ENCODE data around the gene ABCC10. TPM values are rescaled to one million over a fixed set of nuclear protein-coding genes. Genes with fewer than 3 reads are reported as not detected.

ABCC10 gene
- total RNA-seq, 1 experiment from 2014 or later = 28.4 TPM

DNA sequence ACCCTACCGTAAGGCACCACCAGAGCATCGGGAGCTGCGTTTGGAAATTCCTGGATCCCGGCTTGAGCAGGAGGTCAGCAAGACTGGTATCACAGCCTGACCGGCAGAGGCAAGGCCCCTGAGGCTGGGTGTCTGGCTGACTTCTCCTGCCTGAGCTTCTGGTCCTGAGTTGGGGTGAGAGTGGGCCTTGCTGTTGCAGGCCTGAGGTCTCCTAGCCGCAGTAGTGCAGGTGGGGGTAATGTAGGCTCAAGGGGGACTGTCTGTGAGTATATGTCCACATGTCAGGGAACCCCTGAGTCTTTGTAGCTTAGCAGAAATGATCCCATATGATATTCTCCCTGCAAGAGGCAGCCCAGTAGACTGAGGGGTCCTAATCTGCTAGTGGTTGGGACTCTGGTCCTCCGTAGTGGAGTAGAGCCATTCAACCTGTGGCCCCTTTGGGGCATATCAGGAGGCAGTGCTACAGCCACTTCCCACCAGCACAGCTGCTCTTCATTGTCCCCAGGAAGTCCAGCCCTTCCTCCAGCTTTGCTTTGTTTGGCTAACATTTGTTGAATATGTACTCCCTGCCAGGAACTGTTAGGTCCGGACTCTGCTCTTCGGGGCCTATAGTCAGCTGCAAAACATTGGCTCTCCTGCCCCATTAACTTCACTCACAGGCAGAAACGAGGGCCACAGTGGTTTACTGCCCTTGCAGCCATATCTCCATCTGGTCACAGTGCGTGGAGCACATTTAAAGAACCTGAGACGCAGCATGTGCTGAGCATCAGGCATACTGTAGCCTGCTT is 71.9 kb downstream of the ABCC10 start:
- peaks cover 4% of the 10 kb centered on the region; the same call in 1 of the 2 replicates for H3K79me2 ChIP-seq (ENCODE audit: low read depth)
- peaks cover 27% of the 10 kb centered on the region; the same call in 1 of the 2 replicates for H3F3A ChIP-seq (ENCODE audit: insufficient read depth, low read depth)
- intact Hi-C loops (cut with micrococcal nuclease; ENCODE audit: unreplicated experiment) = loop anchor here (5.0 to 10.0 kb wide), 3 partner anchors 64 to 324 kb away; partner anchors contain the start of genes CRIP3 and SRF
- 0 out of 2 replicates have a peak, but pooled peaks cover 5% of the 10 kb centered on the region for H4K20me1 ChIP-seq (ENCODE audit: insufficient read depth)
- ChIA-PET POLR2A (ENCODE audit: unreplicated experiment) (no interaction called here), CTCF (no interaction called here)
- BruUV-seq (replicated peaks) = no TSS peak
- H3K9me3 ChIP-seq (ENCODE audit: insufficient read depth, low read depth) = no peaks in the 10 kb centered on the region
- H3K4me1 ChIP-seq (replicated peaks; ENCODE audit: insufficient read depth) = peaks cover 28% of the 10 kb centered on the region
- H2AFZ ChIP-seq = no peak overlapping the region
- TF ChIP-seq, protein P1, sequence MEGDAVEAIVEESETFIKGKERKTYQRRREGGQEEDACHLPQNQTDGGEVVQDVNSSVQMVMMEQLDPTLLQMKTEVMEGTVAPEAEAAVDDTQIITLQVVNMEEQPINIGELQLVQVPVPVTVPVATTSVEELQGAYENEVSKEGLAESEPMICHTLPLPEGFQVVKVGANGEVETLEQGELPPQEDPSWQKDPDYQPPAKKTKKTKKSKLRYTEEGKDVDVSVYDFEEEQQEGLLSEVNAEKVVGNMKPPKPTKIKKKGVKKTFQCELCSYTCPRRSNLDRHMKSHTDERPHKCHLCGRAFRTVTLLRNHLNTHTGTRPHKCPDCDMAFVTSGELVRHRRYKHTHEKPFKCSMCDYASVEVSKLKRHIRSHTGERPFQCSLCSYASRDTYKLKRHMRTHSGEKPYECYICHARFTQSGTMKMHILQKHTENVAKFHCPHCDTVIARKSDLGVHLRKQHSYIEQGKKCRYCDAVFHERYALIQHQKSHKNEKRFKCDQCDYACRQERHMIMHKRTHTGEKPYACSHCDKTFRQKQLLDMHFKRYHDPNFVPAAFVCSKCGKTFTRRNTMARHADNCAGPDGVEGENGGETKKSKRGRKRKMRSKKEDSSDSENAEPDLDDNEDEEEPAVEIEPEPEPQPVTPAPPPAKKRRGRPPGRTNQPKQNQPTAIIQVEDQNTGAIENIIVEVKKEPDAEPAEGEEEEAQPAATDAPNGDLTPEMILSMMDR (conservative IDR thresholded peaks at IDR 0.05) = no peak
- no peak for TF ChIP-seq EZH2 (IDR thresholded peaks at IDR 0.05; ENCODE audit: low read depth)
- peaks cover 15% of the 10 kb centered on the region; the same call in 1 of the 2 replicates for H3K36me3 ChIP-seq (ENCODE audit: low read depth)
- no peak overlapping the region for H3K4me3 ChIP-seq
- H3K9me2 ChIP-seq (ENCODE audit: insufficient read depth) = no peaks in the 10 kb centered on the region
- no peak for DNase-seq
- H3K27me3 ChIP-seq (ENCODE audit: insufficient read depth, low read depth) = no peaks in the 10 kb centered on the region
- no peak overlapping the region for H3K4me2 ChIP-seq
- H3K27ac ChIP-seq = no peak overlapping the region

Small RNA genes lying within 50 kb of the gene (microRNA-seq; reads per million reads assigned to microRNA genes)
- not detected for gene MIR6780B (ENCODE audit: borderline number of aligned reads, borderline replicate concordance)

Other genes with a start within 250 kb of the ABCC10 start
- gene CUL9, start 245.3 kb upstream of the ABCC10 start, total RNA-seq (2021) = 52.8 and 71.6 TPM in 2 replicates
- 43.5 and 57.0 TPM in 2 replicates for gene DNPH1, start 198.1 kb upstream of the ABCC10 start, total RNA-seq (2021)
- gene TTBK1, start 184.1 kb upstream of the ABCC10 start, total RNA-seq (2021) = 0.07 and 0.15 TPM in 2 replicates
- not detected in 2 replicates for gene SLC22A7, start 129.3 kb upstream of the ABCC10 start, total RNA-seq (2021)
- 5.7 and 10.0 TPM in 2 replicates for gene CRIP3, start 118.7 kb upstream of the ABCC10 start, total RNA-seq (2021)
- gene ZNF318, start 57.9 kb upstream of the ABCC10 start, total RNA-seq (2021) = 14.9 and 17.1 TPM in 2 replicates
- gene DLK2, start 28.0 kb downstream of the ABCC10 start, total RNA-seq (2021) = 3.6 and 6.2 TPM in 2 replicates
- 50.5 and 60.9 TPM in 2 replicates for gene TJAP1, start 50.0 kb downstream of the ABCC10 start, total RNA-seq (2021)
- gene LRRC73, start 82.8 kb downstream of the ABCC10 start, total RNA-seq (2021) = 0.55 and 1.5 TPM in 2 replicates
- gene YIPF3, start 89.4 kb downstream of the ABCC10 start, total RNA-seq (2021) = 91.3 and 98.4 TPM in 2 replicates
- 41.4 and 42.2 TPM in 2 replicates for gene POLR1C, start 89.5 kb downstream of the ABCC10 start, total RNA-seq (2021)
- gene XPO5, start 148.5 kb downstream of the ABCC10 start, total RNA-seq (2021) = 36.1 and 42.4 TPM in 2 replicates
- 21.0 and 39.3 TPM in 2 replicates for gene POLH, start 148.6 kb downstream of the ABCC10 start, total RNA-seq (2021)
- gene GTPBP2, start 201.7 kb downstream of the ABCC10 start, total RNA-seq (2021) = 70.8 and 89.4 TPM in 2 replicates
- 23.6 and 25.7 TPM in 2 replicates for gene MAD2L1BP, start 208.3 kb downstream of the ABCC10 start, total RNA-seq (2021)
- gene RSPH9, start 217.5 kb downstream of the ABCC10 start, total RNA-seq (2021) = not detected in 2 replicates